ENCODE measurements around the gene NOP9.

Gene NOP9

GRCh38 chr14:24262821-24263733 is 36.6 kb upstream of the NOP9 start, which contains the start of gene TGM1:
Gene TGM1 (minus strand): TSS chr14:24263177. CDS start chr14:24262352, 825 bp downstream.
- no peak for DNase-seq (ENCODE audit: low read depth in 1 of 2, low spot score in 1 of 2)

- no peak for DNase-seq (ENCODE audit: low read depth in 1 of 2, low spot score in 1 of 2)
Observed at GRCh38 chr14:24263848-24264247, 35.8 kb upstream of the NOP9 start.

GRCh38 chr14:24264298-24264697 is 35.4 kb upstream of the NOP9 start:
- DNase-seq (ENCODE audit: low read depth in 1 of 2, low spot score in 1 of 2), result no peak

- no peak for DNase-seq (ENCODE audit: low read depth in 1 of 2, low spot score in 1 of 2)
Observed at GRCh38 chr14:24266344-24267244, 33.1 kb upstream of the NOP9 start.

- DNase-seq (ENCODE audit: low read depth in 1 of 2, low spot score in 1 of 2), result no peak
Observed at GRCh38 chr14:24267516-24267915, 32.1 kb upstream of the NOP9 start.

- no peak for DNase-seq (ENCODE audit: low read depth in 1 of 2, low spot score in 1 of 2)
Observed at GRCh38 chr14:24268225-24268624, 31.4 kb upstream of the NOP9 start.

- no peak for DNase-seq (ENCODE audit: low read depth in 1 of 2, low spot score in 1 of 2)
Observed at GRCh38 chr14:24269368-24269767, 30.3 kb upstream of the NOP9 start.

- DNase-seq (ENCODE audit: low read depth in 1 of 2, low spot score in 1 of 2), result no peak
Observed at GRCh38 chr14:24269910-24270536, 29.6 kb upstream of the NOP9 start.

- no peak for DNase-seq (ENCODE audit: low read depth in 1 of 2, low spot score in 1 of 2)
Observed at GRCh38 chr14:24270537-24271133, 29.0 kb upstream of the NOP9 start.

GRCh38 chr14:24271134-24271833 is 28.4 kb upstream of the NOP9 start, which contains the start of gene RABGGTA:
Gene RABGGTA (minus strand): TSS chr14:24271597. CDS start chr14:24271115, 482 bp downstream.
- DNase-seq (ENCODE audit: low read depth in 1 of 2, low spot score in 1 of 2), result peak; percentile 66 to 80

- DNase-seq (ENCODE audit: low read depth in 1 of 2, low spot score in 1 of 2), result no peak
Observed at GRCh38 chr14:24271834-24272263, 27.8 kb upstream of the NOP9 start.

- DNase-seq (ENCODE audit: low read depth in 1 of 2, low spot score in 1 of 2), result no peak
Observed at GRCh38 chr14:24272467-24272866, 27.2 kb upstream of the NOP9 start.

GRCh38 chr14:24273422-24273998 is 26.1 kb upstream of the NOP9 start:
- DNase-seq (ENCODE audit: low read depth in 1 of 2, low spot score in 1 of 2), result no peak

GRCh38 chr14:24274101-24274543 is 25.5 kb upstream of the NOP9 start:
- DNase-seq (ENCODE audit: low read depth in 1 of 2, low spot score in 1 of 2), result peak; percentile 21 to 73

GRCh38 chr14:24277071-24277470 is 22.6 kb upstream of the NOP9 start:
- no peak for DNase-seq (ENCODE audit: low read depth in 1 of 2, low spot score in 1 of 2)

- DNase-seq (ENCODE audit: low read depth in 1 of 2, low spot score in 1 of 2), result no peak
Observed at GRCh38 chr14:24277606-24278321, 21.9 kb upstream of the NOP9 start.

- no peak for DNase-seq (ENCODE audit: low read depth in 1 of 2, low spot score in 1 of 2)
Observed at GRCh38 chr14:24278424-24278823, 21.2 kb upstream of the NOP9 start.

- peak; percentile 10 to 54 for DNase-seq (ENCODE audit: low read depth in 1 of 2, low spot score in 1 of 2)
Observed at GRCh38 chr14:24279301-24280186, 20.1 kb upstream of the NOP9 start.
